Neural progenitor cell (in vitro differentiated cells): ENCODE data around the gene SDK1.

ENCODE experiments used
- CTCF ChIP-seq: fragments of 200-600 bp; sonication (generic); IDR thresholded peaks from 2 replicates; pipeline ENCODE4 v1.5.1; 2017; ENCODE audit warnings: antibody characterized with exemption, mild to moderate bottlenecking
- EZH2 ChIP-seq: fragments of 200-600 bp; sonication (generic); IDR thresholded peaks from 2 replicates; pipeline ENCODE4 v1.6.1; 2017; ENCODE audit warnings: antibody characterized with exemption, mild to moderate bottlenecking, moderate library complexity

- no peak for TF ChIP-seq CTCF
- no peak for TF ChIP-seq EZH2
These were observed 717.7 kb downstream of the SDK1 start for GRCh38 chr7:4018601-4019316.
